ENCODE results near the gene DRICH1.
"Not testable (repeated sequence)": the region's sequence is repeated elsewhere in the genome, so short reads cannot be mapped to it uniquely, and the experiment has no call there.

The DRICH1 gene

GRCh38 chr22:23646526-23646925 lies 14.4 kb upstream of the DRICH1 start:
- DNase-seq, result not testable (repeated sequence)

- DNase-seq, result not testable (repeated sequence)
Measured at GRCh38 chr22:23640206-23640605, 8.1 kb upstream of the DRICH1 start.

GRCh38 chr22:23639661-23640060 lies 7.5 kb upstream of the DRICH1 start:
- DNase-seq, result no peak

GRCh38 chr22:23638611-23639010 lies 6.5 kb upstream of the DRICH1 start:
- no peak for DNase-seq

- not testable (repeated sequence) for DNase-seq
Measured at GRCh38 chr22:23635291-23635690, 3.2 kb upstream of the DRICH1 start.

GRCh38 chr22:23628056-23628743 lies 3.9 kb downstream of the DRICH1 start:
- DNase-seq, result not testable (repeated sequence)

GRCh38 chr22:23627401-23628055 lies 4.6 kb downstream of the DRICH1 start:
- peak; percentile 62 for DNase-seq

GRCh38 chr22:23626286-23626975 lies 5.7 kb downstream of the DRICH1 start:
- DNase-seq, result no peak

- DNase-seq, result no peak
Measured at GRCh38 chr22:23622634-23623033, 9.5 kb downstream of the DRICH1 start.

- DNase-seq, result not testable (repeated sequence)
Measured at GRCh38 chr22:23621916-23622315, 10.2 kb downstream of the DRICH1 start.

GRCh38 chr22:23621082-23621780 lies 10.9 kb downstream of the DRICH1 start:
- no peak for DNase-seq

- DNase-seq, result no peak
Measured at GRCh38 chr22:23613193-23613972, 18.7 kb downstream of the DRICH1 start.

- no peak for DNase-seq
Measured at GRCh38 chr22:23609983-23610781, 21.9 kb downstream of the DRICH1 start.

GRCh38 chr22:23608583-23608982 lies 23.5 kb downstream of the DRICH1 start:
- no peak for DNase-seq

GRCh38 chr22:23606204-23607131 lies 25.7 kb downstream of the DRICH1 start:
- DNase-seq, result no peak

GRCh38 chr22:23604939-23605712 lies 27.0 kb downstream of the DRICH1 start:
- DNase-seq, result no peak

- no peak for DNase-seq
Measured at GRCh38 chr22:23603266-23603665, 28.9 kb downstream of the DRICH1 start.

- no peak for DNase-seq
Measured at GRCh38 chr22:23598805-23599518, 33.2 kb downstream of the DRICH1 start.
